HEK293 (cell line): ENCODE measurements around the gene TMEM150C.

ENCODE experiments used
- CTCF ChIP-seq: fragments of 450-650 bp; formaldehyde crosslinking; IDR thresholded peaks from 2 replicates; pipeline ENCODE4 v1.5.1; 2016; ENCODE audit warnings: missing biosample characterization, missing genetic modification characterization
- ZSCAN23 ChIP-seq: fragments of 450-650 bp; formaldehyde crosslinking; IDR thresholded peaks from 2 replicates; pipeline ENCODE4 v1.5.1; 2016; ENCODE audit warnings: missing biosample characterization, missing genetic modification characterization

GRCh38 chr4:82462415-82462831 is 99.4 kb downstream of the TMEM150C start:
- TF ChIP-seq CTCF (tag by site-specific recombination) (no peak), ZSCAN23 (tag by site-specific recombination) (no peak)
